Left lung (tissue), 10 donors: Measurements from ENCODE around the gene DLG1. TPM values are rescaled to one million over a fixed set of nuclear protein-coding genes. Genes with fewer than 3 reads are reported as not detected.
"Not testable (repeated sequence)": the region's sequence is repeated elsewhere in the genome, so short reads cannot be mapped to it uniquely, and the experiment has no call there.

ENCODE experiments used
- ATAC-seq: fragments of 200-7000 bp; cut with Tn5 transposase; one replicate; pipeline ENCODE4 v1.9.1; 2020; ENCODE audit warnings: moderate library complexity
- DNase-seq, 4 donors: peaks; one replicate each; pipeline ENCODE4 v3.0.0-alpha.2; 2013 to 2020
- H3K27ac ChIP-seq, 2 donors: fragments of 200-600 bp; sonication (generic) in 1 of 2; one replicate each; pipeline versions ENCODE4 v1.5.0 to v1.8.0; 2020 to 2021
- H3K27me3 ChIP-seq, 2 donors: fragments of 200-600 bp; sonication (generic) in 1 of 2; one replicate each; pipeline versions ENCODE4 v1.5.0 to v1.8.0; 2020 to 2021
- H3K36me3 ChIP-seq, 2 donors: fragments of 200-600 bp; sonication (generic) in 1 of 2; one replicate each; pipeline versions ENCODE4 v1.5.0 to v1.8.0; 2020 to 2021
- H3K4me1 ChIP-seq, 2 donors: fragments of 200-600 bp; one replicate each; pipeline ENCODE4 v1.8.0; 2021
- H3K4me3 ChIP-seq, 2 donors: fragments of 200-600 bp; sonication (generic) in 1 of 2; one replicate each; pipeline versions ENCODE4 v1.5.0 to v1.8.0; 2020 to 2021; ENCODE audit warnings: mild to moderate bottlenecking in 1 of 2
- H3K9me3 ChIP-seq, 2 donors: fragments of 200-600 bp; sonication (generic) in 1 of 2; one replicate each; pipeline versions ENCODE4 v1.5.0 to v1.8.0; 2020 to 2021
- CTCF ChIP-seq, 2 donors: fragments of 200-600 bp; sonication (generic) in 1 of 2; IDR thresholded peaks; one replicate each; pipeline versions ENCODE4 v1.5.0 to v1.8.0; 2021; ENCODE audit warnings: antibody characterized with exemption in 2 of 2
- intact Hi-C, 2 donors: fragments of 100-400 bp; cut with DNase I; formaldehyde crosslinking; loops; one replicate each; pipeline versions ENCODE4 v1.11.2 to v1.14.2; 2022
- polyA plus RNA-seq, 6 donors: library from polyadenylated mRNA; unstranded; fragments of 120-200 nt; gene quantifications; one replicate each; pipeline ENCODE4 v1.2.1, GENCODE V29; 2013; ENCODE audit not compliant: insufficient read length in 6 of 6
- total RNA-seq, 2 donors: library from RNA; stranded (reverse); fragmentation: NEBNext Ultra II Directional; extraction: Animal tissue kit (Norgen Biotek cat#: 25700); gene quantifications; one replicate each; pipeline ENCODE4 v1.2.1, GENCODE V29; 2021
- donor health status: DM: no; HTN: yes; CAD: no.
- donor health status: DM: no; HTN: no; CAD: no.

Gene DLG1
- total and polyA plus RNA-seq, 8 donors = 71.0 to 89.9 (median 83.2) TPM

- no peak for TF ChIP-seq CTCF (IDR thresholded peaks at IDR 0.05)
- no peak for DNase-seq
- H3K27ac ChIP-seq = no peak overlapping the region
- peaks cover 0 to 19% of the 10 kb centered on the region in 2 donors for H3K27me3 ChIP-seq
- no peaks in the 10 kb centered on the region for H3K9me3 ChIP-seq
- no peak for ATAC-seq
- peaks cover 0 to 13% of the 10 kb centered on the region in 2 donors for H3K36me3 ChIP-seq
- H3K4me3 ChIP-seq = no peak overlapping the region
- H3K4me1 ChIP-seq = no peaks in the 10 kb centered on the region
- intact Hi-C loops = no loop called here
Observed at GRCh38 chr3:197038679-197039462, 259.5 kb downstream of the DLG1 start.

- no peak overlapping the region for H3K4me3 ChIP-seq
- peaks cover 0 to 15% of the 10 kb centered on the region in 2 donors for H3K4me1 ChIP-seq
- no peak for ATAC-seq
- no peak overlapping the region for H3K27ac ChIP-seq
- no peak for DNase-seq
- TF ChIP-seq CTCF (IDR thresholded peaks at IDR 0.05) = no peak
- H3K9me3 ChIP-seq = no peaks in the 10 kb centered on the region
- peaks cover 0 to 24% of the 10 kb centered on the region in 2 donors for H3K27me3 ChIP-seq
- H3K36me3 ChIP-seq = peaks cover 0 to 5% of the 10 kb centered on the region in 2 donors
- intact Hi-C loops = no loop called here
Observed at GRCh38 chr3:197035577-197035976, 262.8 kb downstream of the DLG1 start.

GRCh38 chr3:197034778-197035177 lies 263.6 kb downstream of the DLG1 start:
- DNase-seq, intact Hi-C loops, H3K27ac ChIP-seq, H3K4me3 ChIP-seq, H3K9me3 ChIP-seq, H3K36me3 ChIP-seq, ATAC-seq: not testable (repeated sequence)
- Histone ChIP-seq H3K27me3 (peaks cover 0 to 32% of the 10 kb centered on the region in 2 donors), H3K4me1 (peaks cover 0 to 21% of the 10 kb centered on the region in 2 donors)

GRCh38 chr3:197033764-197034163 lies 264.6 kb downstream of the DLG1 start:
- Histone ChIP-seq H3K4me1 (peaks cover 8 to 31% of the 10 kb centered on the region in 2 donors), H3K27me3 (peaks cover 0 to 42% of the 10 kb centered on the region in 2 donors)
- ATAC-seq, DNase-seq, H3K27ac ChIP-seq, intact Hi-C loops, H3K4me3 ChIP-seq, H3K9me3 ChIP-seq, H3K36me3 ChIP-seq: not testable (repeated sequence)

- H3K27ac ChIP-seq = peak overlapping the region in 1 of 2 donors; percentile 13
- TF ChIP-seq CTCF (IDR thresholded peaks at IDR 0.05) = no peak
- ATAC-seq (peak; percentile 54), DNase-seq (peak in 1 of 4 donors; percentile 69)
- no peaks in the 10 kb centered on the region for H3K9me3 ChIP-seq
- H3K27me3 ChIP-seq = peaks cover 0 to 48% of the 10 kb centered on the region in 2 donors
- H3K36me3 ChIP-seq = no peaks in the 10 kb centered on the region
- peaks cover 8 to 36% of the 10 kb centered on the region in 2 donors for H3K4me1 ChIP-seq
- no peak overlapping the region for H3K4me3 ChIP-seq
- intact Hi-C loops = no loop called here
Observed at GRCh38 chr3:197031315-197032285, 266.8 kb downstream of the DLG1 start.
